ENCODE data around the gene MCHR2.
"Not testable (repeated sequence)": the region's sequence is repeated elsewhere in the genome, so short reads cannot be mapped to it uniquely, and the experiment has no call there.

Gene MCHR2, protein sequence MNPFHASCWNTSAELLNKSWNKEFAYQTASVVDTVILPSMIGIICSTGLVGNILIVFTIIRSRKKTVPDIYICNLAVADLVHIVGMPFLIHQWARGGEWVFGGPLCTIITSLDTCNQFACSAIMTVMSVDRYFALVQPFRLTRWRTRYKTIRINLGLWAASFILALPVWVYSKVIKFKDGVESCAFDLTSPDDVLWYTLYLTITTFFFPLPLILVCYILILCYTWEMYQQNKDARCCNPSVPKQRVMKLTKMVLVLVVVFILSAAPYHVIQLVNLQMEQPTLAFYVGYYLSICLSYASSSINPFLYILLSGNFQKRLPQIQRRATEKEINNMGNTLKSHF

DNA sequence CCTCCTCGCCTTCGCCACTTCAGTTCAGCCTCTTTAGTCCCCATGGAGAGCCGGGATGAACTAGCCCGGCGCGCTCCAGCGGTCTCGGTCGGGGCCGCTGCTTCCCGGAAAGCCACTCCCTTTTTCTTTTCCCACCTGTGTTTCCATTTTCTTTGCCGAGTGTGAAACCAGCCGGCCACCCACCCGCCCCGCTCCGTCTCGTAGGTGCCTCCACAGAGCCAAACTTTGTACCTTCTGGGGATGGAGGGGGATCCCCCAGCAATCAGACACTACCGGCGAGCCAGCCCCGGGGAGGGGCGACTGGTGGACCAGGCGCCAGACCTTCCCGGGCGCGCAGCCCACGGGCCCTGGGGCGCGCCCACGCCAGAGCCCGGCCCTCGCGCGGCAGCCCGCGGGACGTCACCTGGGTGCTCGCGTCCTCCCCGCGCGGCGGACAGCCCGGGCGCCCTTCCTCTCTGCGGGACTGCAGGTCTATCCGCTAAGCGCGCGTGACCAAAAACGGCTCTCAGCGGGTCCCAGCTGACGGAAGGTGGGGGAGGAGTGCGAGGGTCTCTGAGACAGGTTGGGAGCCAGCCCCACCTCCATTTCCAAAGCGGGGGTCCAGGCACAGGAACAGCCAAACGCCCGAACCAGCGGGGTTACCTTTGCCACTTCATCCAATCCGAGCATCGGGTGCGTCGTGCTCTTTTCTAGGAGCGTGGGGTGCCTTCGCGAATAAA is at the start of gene MCHR2:
Gene MCHR2, minus strand, starts transcription at position 691 of the 719 bp plus-strand sequence. CDS start 38,076 bp downstream, outside the sequence.
- 0 out of 2 replicates have a peak within 1 kb of the TSS, but pooled peaks have one; percentile 21 for H3K4me3 ChIP-seq (ENCODE audit: low read depth, low read length)
- TF ChIP-seq CTCF (IDR thresholded peaks at IDR 0.05; ENCODE audit: low read depth, low read length): no peak

GRCh38 chr6:100038546-100038945 is 44.5 kb upstream of the MCHR2 start:
- H3K4me3 ChIP-seq (ENCODE audit: low read depth, low read length): not testable (repeated sequence)

DNA sequence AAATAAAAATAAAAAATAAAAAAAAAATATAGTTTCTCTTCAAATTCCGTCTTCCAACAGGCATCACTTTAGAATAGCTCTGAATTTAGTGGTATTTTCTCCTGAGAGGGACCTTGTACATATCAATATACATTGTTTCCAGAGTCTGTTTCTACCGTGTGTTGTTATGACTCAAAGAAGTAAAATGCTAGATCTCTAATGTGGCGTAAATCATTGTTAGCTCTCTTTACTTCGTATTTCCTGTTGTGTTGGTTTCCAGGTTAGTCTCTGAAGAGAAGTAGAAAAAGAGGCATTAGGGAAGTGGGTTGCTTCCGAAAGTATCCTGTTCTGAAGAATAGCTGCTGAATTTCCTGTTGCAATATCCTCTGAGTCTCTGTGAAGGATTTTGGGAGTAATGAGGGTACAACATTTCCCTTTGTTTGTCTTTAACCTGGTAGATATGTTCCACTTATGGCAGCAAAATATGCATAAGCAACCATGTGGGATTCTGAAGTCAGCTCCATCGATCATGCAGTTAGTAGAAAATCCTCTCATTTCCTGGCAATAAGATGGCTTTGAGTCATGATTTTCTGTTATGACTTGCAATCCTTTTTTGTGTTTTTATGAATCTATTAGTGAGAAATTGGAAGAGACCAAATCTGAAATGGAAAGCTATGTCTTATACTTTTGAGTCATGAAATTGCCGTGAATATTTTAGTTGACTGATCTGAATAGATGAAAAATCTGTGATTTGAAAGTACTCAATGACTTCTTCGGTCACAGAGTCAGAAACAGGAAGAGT is 42.0 kb upstream of the MCHR2 start:
- no peak overlapping the region for H3K4me3 ChIP-seq (ENCODE audit: low read depth, low read length)
- no peak for TF ChIP-seq CTCF (IDR thresholded peaks at IDR 0.05; ENCODE audit: low read depth, low read length)

DNA sequence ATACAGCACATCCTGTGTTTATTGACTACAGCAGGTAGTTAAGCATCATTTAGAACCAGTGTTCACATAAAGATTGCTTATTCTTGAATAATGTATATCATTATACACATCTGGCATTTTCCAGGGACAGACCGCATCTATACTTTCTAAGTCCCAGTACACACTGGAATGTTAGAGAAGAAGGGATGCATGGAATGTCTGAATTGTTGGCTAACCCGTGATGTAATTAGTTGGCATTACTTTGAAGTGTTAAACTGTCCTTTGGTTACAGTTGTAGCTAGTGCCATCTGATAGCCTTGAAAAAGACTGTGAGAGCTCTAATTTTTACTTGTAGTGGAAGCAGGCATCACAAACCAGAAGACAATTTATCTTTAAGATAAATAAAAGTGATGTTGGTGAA is 29.8 kb upstream of the MCHR2 start:
- H3K4me3 ChIP-seq (ENCODE audit: low read depth, low read length): no peak overlapping the region
- no peak for TF ChIP-seq CTCF (IDR thresholded peaks at IDR 0.05; ENCODE audit: low read depth, low read length)

DNA sequence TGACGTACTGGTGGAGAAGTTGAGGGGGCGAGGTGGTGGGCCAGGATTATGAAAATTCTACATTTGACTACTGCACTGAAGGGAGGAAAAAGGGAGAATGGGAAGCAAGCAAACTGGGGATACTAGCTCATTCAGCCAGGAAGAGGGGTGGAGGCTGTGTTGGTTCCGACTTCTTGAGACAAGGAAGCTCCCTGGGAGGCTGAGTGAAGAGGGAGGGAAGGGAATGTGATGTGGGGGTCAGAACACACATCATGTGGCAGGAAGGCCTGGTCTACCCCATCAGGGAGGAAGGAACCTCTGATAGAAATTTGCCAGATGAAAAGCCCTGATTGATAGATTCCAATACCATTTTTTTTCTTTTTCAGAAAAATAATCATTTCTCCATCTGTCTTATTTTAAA is 28.8 kb upstream of the MCHR2 start:
- H3K4me3 ChIP-seq (ENCODE audit: low read depth, low read length): no peak overlapping the region
- TF ChIP-seq CTCF (IDR thresholded peaks at IDR 0.05; ENCODE audit: low read depth, low read length): no peak

DNA sequence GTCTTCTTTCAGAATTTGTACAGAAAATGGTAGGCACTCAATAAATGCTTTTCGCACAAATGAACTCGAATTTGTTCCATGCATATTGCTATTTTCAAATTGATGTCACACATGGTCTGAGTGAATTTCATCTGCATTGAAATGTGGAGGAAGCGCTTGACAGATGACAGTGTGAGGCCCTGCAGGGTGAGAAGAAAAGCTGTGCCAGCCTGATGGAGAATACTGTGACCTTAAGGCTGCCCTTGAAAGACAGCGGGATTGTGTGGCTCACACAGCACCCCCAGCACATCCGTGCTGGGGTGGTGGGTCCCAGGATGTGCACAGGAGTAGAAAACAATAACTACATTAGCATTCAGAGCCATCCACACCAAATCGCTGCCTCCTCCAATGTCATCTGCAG is 14.8 kb upstream of the MCHR2 start:
- TF ChIP-seq CTCF (IDR thresholded peaks at IDR 0.05; ENCODE audit: low read depth, low read length): no peak
- H3K4me3 ChIP-seq (ENCODE audit: low read depth, low read length): no peak overlapping the region

GRCh38 chr6:100001915-100002388 is 7.9 kb upstream of the MCHR2 start:
- H3K4me3 ChIP-seq (ENCODE audit: low read depth, low read length): no peak overlapping the region
- TF ChIP-seq CTCF (IDR thresholded peaks at IDR 0.05; ENCODE audit: low read depth, low read length): peak; percentile 91
